Endothelial cell of umbilical vein (primary cell): ENCODE measurements around the gene PCF11. TPM values are rescaled to one million over a fixed set of nuclear protein-coding genes. Genes with fewer than 3 reads are reported as not detected.

Experiments
- BruUV-seq: library from RNA; stranded (reverse); fragments of 400-500 nt; replicated peaks from 2 replicates; lab custom pipeline; 2021; lab: Mats Ljungman, UMichigan
- CTCF ChIA-PET: fragments of 300-600, 350-600 bp; sonication (Branson Sonifier 250); formaldehyde crosslinking; loops from one replicate; lab custom pipeline; 2021; ENCODE audit warnings: antibody characterized with exemption, inconsistent platforms; lab: Charles Lee
- POLR2A ChIA-PET: fragments of 300-600, 350-600 bp; sonication (Branson Sonifier 250); formaldehyde crosslinking; loops from one replicate; lab custom pipeline; 2021; ENCODE audit warnings: antibody characterized with exemption, inconsistent platforms; lab: Charles Lee
- DNase-seq: peaks from one replicate; pipeline ENCODE4 v3.0.0-alpha.2; 2011; ENCODE audit warnings: low read depth, low spot score
- FAIRE-seq: peaks from 2 replicates; lab custom pipeline; 2011; peaks lifted over from hg19 to GRCh38; lab: Jason Lieb, UNC
- H2AFZ ChIP-seq: 2 replicates; pipeline ENCODE4 v1.6.0; 2012; ENCODE audit warnings: low read depth, low read length, control low read depth, inconsistent platforms
- H3K27ac ChIP-seq: 2 replicates; pipeline ENCODE4 v1.5.1; 2011; ENCODE audit warnings: low read depth, mild to moderate bottlenecking, control low read depth, low read length, moderate library complexity; ENCODE audit not compliant: insufficient read depth
- H3K27me3 ChIP-seq, 2 experiments: 2 replicates each; pipeline versions ENCODE4 v1.6.0 to v1.6.1; 2011; ENCODE audit warnings: low read length in 2 of 2, mixed read lengths in 1 of 2; ENCODE audit not compliant: control insufficient read depth in 2 of 2, insufficient read depth in 2 of 2
- H3K36me3 ChIP-seq, 2 experiments: 2 replicates in 1 of 2; 3 replicates in 1 of 2; pipeline ENCODE4 v1.5.1; 2011; ENCODE audit warnings: low read length in 2 of 2, mild to moderate bottlenecking in 1 of 2, moderate library complexity in 1 of 2; ENCODE audit not compliant: control insufficient read depth in 2 of 2, insufficient read depth in 2 of 2; ENCODE audit errors: extremely low read depth in 1 of 2
- H3K4me1 ChIP-seq: 3 replicates; pipeline ENCODE4 v1.5.1; 2011; ENCODE audit warnings: mild to moderate bottlenecking, low read length; ENCODE audit not compliant: control insufficient read depth, insufficient read depth; ENCODE audit errors: extremely low read depth
- H3K4me2 ChIP-seq: 2 replicates; pipeline ENCODE4 v1.6.1; 2011; ENCODE audit warnings: low read length, control low read depth, mixed read lengths; ENCODE audit not compliant: insufficient read depth
- H3K4me3 ChIP-seq, 3 experiments: fragments of 200-600 bp in 1 of 3; sonication (generic), shearing (Covaris generic) in 1 of 3; replicated peaks in 1 of 3; 2 replicates each; pipeline ENCODE4 v1.5.1; 2011 to 2016; ENCODE audit warnings: control low read depth in 3 of 3, low read length in 3 of 3, mild to moderate bottlenecking in 2 of 3, inconsistent platforms in 1 of 3, low read depth in 1 of 3, moderate library complexity in 1 of 3; ENCODE audit not compliant: insufficient read depth in 1 of 3
- H3K79me2 ChIP-seq: 2 replicates; pipeline ENCODE4 v1.6.0; 2012; ENCODE audit warnings: low read length, inconsistent platforms; ENCODE audit not compliant: control insufficient read depth, insufficient read depth
- H3K9ac ChIP-seq: replicated peaks from 2 replicates; pipeline ENCODE3; 2011; ENCODE audit warnings: low read length, control low read depth; ENCODE audit not compliant: insufficient read depth; ENCODE audit errors: extremely low read depth
- H3K9me1 ChIP-seq: replicated peaks from 3 replicates; pipeline ENCODE4 v1.6.0; 2011; ENCODE audit warnings: mild to moderate bottlenecking, low read length; ENCODE audit not compliant: control insufficient read depth, insufficient read depth; ENCODE audit errors: extremely low read depth
- H3K9me3 ChIP-seq: replicated peaks from 2 replicates; pipeline ENCODE4 v1.5.1; 2012; ENCODE audit warnings: low read length, inconsistent platforms; ENCODE audit not compliant: control insufficient read depth, insufficient read depth
- H4K20me1 ChIP-seq: replicated peaks from 2 replicates; pipeline ENCODE3; 2011; ENCODE audit warnings: mild to moderate bottlenecking, low read length; ENCODE audit not compliant: control insufficient read depth, insufficient read depth; ENCODE audit errors: extremely low read depth
- EZH2 ChIP-seq: IDR thresholded peaks from 2 replicates; pipeline ENCODE4 v1.6.1; 2012; ENCODE audit warnings: borderline replicate concordance, low read depth, mild to moderate bottlenecking, moderate library complexity, low read length, inconsistent platforms; ENCODE audit not compliant: severe bottlenecking
- FOS ChIP-seq: IDR thresholded peaks from 2 replicates; pipeline ENCODE4 v1.6.1; 2011; ENCODE audit warnings: mild to moderate bottlenecking, low read length, moderate library complexity, borderline replicate concordance; ENCODE audit not compliant: insufficient read depth
- GATA2 ChIP-seq: IDR thresholded peaks from 2 replicates; pipeline ENCODE4 v1.7.0; 2011; ENCODE audit warnings: low read depth, mild to moderate bottlenecking, moderate library complexity, mixed read lengths, low read length; ENCODE audit not compliant: insufficient read length, insufficient read depth
- JUN ChIP-seq: IDR thresholded peaks from 2 replicates; pipeline ENCODE4 v1.6.1; 2011; ENCODE audit warnings: borderline replicate concordance, low read depth; ENCODE audit not compliant: insufficient read length, insufficient read depth
- MYC ChIP-seq: IDR thresholded peaks from one replicate; pipeline ENCODE4 v1.6.1; 2011; ENCODE audit warnings: mild to moderate bottlenecking, low read depth, low read length
- POLR2A ChIP-seq: IDR thresholded peaks from 2 replicates; pipeline ENCODE4 v1.6.1; 2012; ENCODE audit warnings: low read depth, mild to moderate bottlenecking, control low read depth, low read length
- POLR2AphosphoS5 ChIP-seq: IDR thresholded peaks from 2 replicates; pipeline ENCODE4 v1.6.1; 2012; ENCODE audit warnings: low read depth, mild to moderate bottlenecking, control low read depth, low read length, moderate library complexity; ENCODE audit not compliant: insufficient read depth
- dilution Hi-C: fragments of 300-500 bp; cut with MboI; formaldehyde crosslinking; loops from one replicate; pipeline ENCODE4 v1.15.0; 2019; ENCODE audit warnings: low sequenced_read_pairs; ENCODE audit not compliant: extremely low pct_ligation_motif_present
- intact Hi-C: fragments of 100-400 bp; cut with micrococcal nuclease; formaldehyde crosslinking; loops from one replicate; pipeline ENCODE4 v1.10.0; 2022
- polyA plus RNA-seq, 4 experiments: library from polyadenylated mRNA; depleted of rRNA in 3 of 4; stranded (reverse) in 3 of 4; unstranded in 1 of 4; fragments of >200 nt; gene quantifications; 2 replicates each; pipeline versions ENCODE4 v1.2.1 to v1.2.3, GENCODE V29; 2011 to 2012; ENCODE audit warnings: missing spikeins in 1 of 4
- total RNA-seq: library from RNA; stranded (reverse); gene quantifications from 2 replicates; pipeline ENCODE4 v1.2.3, GENCODE V29; 2021
- TF ChIP-seq, protein P1 (sequence below), 2 donors: IDR thresholded peaks; 1 replicate in 1 of 2; 2 replicates in 1 of 2; pipeline ENCODE4 v1.5.1; 2011; ENCODE audit warnings: low read length in 2 of 2, mild to moderate bottlenecking in 2 of 2, moderate library complexity in 2 of 2, control low read depth in 1 of 2, inconsistent platforms in 1 of 2, low read depth in 1 of 2; ENCODE audit not compliant: insufficient read depth in 1 of 2; ENCODE audit errors: extremely low read depth in 1 of 2
- TF ChIP-seq, protein P2 (sequence below): IDR thresholded peaks from 2 replicates; pipeline ENCODE4 v1.6.1; 2011; ENCODE audit not compliant: insufficient read depth, insufficient read length

Gene PCF11
- total and polyA plus RNA-seq, 2 donors (not counting 3 experiments of a cell fraction or from before 2014, with no cell fraction given): 38.0 to 51.2 TPM

DNA sequence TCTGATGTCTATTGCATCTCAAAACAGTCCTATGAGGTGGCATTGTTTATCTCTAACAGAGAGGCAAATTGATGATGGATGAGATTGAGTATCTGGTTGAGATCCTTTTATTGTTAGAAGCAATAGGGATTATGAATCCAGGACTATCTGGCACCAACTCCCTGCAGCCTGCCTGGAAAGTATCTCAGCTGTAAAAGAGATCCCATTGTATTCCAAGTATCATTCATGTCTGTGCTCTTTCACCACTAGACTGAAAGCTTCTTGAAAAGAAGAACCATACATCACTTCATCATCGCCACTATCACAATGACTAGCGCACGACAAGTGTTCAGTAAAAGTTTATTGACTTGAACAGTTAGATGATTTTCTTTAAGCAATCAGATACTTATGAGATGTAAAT lies 41.9 kb upstream of the PCF11 start:
- Histone ChIP-seq H2AFZ (no peak overlapping the region), H4K20me1 (no peaks in the 10 kb centered on the region), H3K27me3 (no peaks in the 10 kb centered on the region), H3K4me2 (no peak overlapping the region), H3K4me3 (no peak overlapping the region), H3K9me3 (no peaks in the 10 kb centered on the region), H3K27ac (no peak overlapping the region), H3K9me1 (no peaks in the 10 kb centered on the region), H3K36me3 (no peaks in the 10 kb centered on the region), H3K79me2 (no peaks in the 10 kb centered on the region), H3K9ac (no peak overlapping the region), H3K4me1 (peaks cover 3% of the 10 kb centered on the region)
- dilution Hi-C loops (no loop called here), intact Hi-C loops (no loop called here)
- FAIRE-seq (no peak), DNase-seq (no peak)
- CTCF ChIA-PET: no interaction called here
- POLR2A ChIA-PET: no interaction called here
- TF ChIP-seq MYC (no peak), GATA2 (no peak), EZH2 (no peak), POLR2AphosphoS5 (no peak), POLR2A (no peak), FOS (no peak), JUN (no peak)
- TF ChIP-seq, protein P1, sequence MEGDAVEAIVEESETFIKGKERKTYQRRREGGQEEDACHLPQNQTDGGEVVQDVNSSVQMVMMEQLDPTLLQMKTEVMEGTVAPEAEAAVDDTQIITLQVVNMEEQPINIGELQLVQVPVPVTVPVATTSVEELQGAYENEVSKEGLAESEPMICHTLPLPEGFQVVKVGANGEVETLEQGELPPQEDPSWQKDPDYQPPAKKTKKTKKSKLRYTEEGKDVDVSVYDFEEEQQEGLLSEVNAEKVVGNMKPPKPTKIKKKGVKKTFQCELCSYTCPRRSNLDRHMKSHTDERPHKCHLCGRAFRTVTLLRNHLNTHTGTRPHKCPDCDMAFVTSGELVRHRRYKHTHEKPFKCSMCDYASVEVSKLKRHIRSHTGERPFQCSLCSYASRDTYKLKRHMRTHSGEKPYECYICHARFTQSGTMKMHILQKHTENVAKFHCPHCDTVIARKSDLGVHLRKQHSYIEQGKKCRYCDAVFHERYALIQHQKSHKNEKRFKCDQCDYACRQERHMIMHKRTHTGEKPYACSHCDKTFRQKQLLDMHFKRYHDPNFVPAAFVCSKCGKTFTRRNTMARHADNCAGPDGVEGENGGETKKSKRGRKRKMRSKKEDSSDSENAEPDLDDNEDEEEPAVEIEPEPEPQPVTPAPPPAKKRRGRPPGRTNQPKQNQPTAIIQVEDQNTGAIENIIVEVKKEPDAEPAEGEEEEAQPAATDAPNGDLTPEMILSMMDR (IDR thresholded peaks at IDR 0.05; ENCODE audit: extremely low read depth in 1 of 2, insufficient read depth in 1 of 2, low read depth in 1 of 2, low read length in 2 of 2): no peak
- TF ChIP-seq, protein P2, sequence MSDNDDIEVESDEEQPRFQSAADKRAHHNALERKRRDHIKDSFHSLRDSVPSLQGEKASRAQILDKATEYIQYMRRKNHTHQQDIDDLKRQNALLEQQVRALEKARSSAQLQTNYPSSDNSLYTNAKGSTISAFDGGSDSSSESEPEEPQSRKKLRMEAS: no peak
- no TSS peak for BruUV-seq
